ENCODE results near the gene PTX3.

The PTX3 gene

GRCh38 chr3:157460253-157460652, 23.6 kb downstream of the PTX3 start:
- H3K4me3 ChIP-seq (ENCODE audit: low read depth, low read length), result no peak overlapping the region
- no peaks in the 10 kb centered on the region for H3K36me3 ChIP-seq
- H3K27me3 ChIP-seq, result no peaks in the 10 kb centered on the region
- DNase-seq, result no peak
- H3K9me3 ChIP-seq, result no peaks in the 10 kb centered on the region
- H3K4me1 ChIP-seq, result no peaks in the 10 kb centered on the region
- TF ChIP-seq CTCF (IDR thresholded peaks at IDR 0.05; ENCODE audit: low read depth, low read length), result no peak

GRCh38 chr3:157463816-157464215, 27.2 kb downstream of the PTX3 start:
- Histone ChIP-seq H3K4me3 (ENCODE audit: low read depth, low read length) (no peak overlapping the region), H3K4me1 (no peaks in the 10 kb centered on the region), H3K27me3 (no peaks in the 10 kb centered on the region), H3K36me3 (no peaks in the 10 kb centered on the region), H3K9me3 (no peaks in the 10 kb centered on the region)
- no peak for TF ChIP-seq CTCF (IDR thresholded peaks at IDR 0.05; ENCODE audit: low read depth, low read length)
- no peak for DNase-seq

GRCh38 chr3:157464321-157464720, 27.7 kb downstream of the PTX3 start:
- H3K4me1 ChIP-seq, result no peaks in the 10 kb centered on the region

GRCh38 chr3:157465741-157466140, 29.1 kb downstream of the PTX3 start:
- no peaks in the 10 kb centered on the region for H3K9me3 ChIP-seq
- 0 out of 2 replicates have a peak, but pooled peaks cover 1% of the 10 kb centered on the region for H3K27me3 ChIP-seq
- no peak overlapping the region for H3K4me3 ChIP-seq (ENCODE audit: low read depth, low read length)
- DNase-seq, result no peak
- no peak for TF ChIP-seq CTCF (IDR thresholded peaks at IDR 0.05; ENCODE audit: low read depth, low read length)
- no peaks in the 10 kb centered on the region for H3K4me1 ChIP-seq
- no peaks in the 10 kb centered on the region for H3K36me3 ChIP-seq

More at GRCh38 chr3:157464321-157464720, 27.7 kb downstream of the PTX3 start:
- no peaks in the 10 kb centered on the region for H3K9me3 ChIP-seq
- no peaks in the 10 kb centered on the region for H3K36me3 ChIP-seq
- H3K4me3 ChIP-seq (ENCODE audit: low read depth, low read length), result no peak overlapping the region
- no peak for DNase-seq
- no peak for TF ChIP-seq CTCF (IDR thresholded peaks at IDR 0.05; ENCODE audit: low read depth, low read length)
- H3K27me3 ChIP-seq, result no peaks in the 10 kb centered on the region

GRCh38 chr3:157467200-157467599, 30.6 kb downstream of the PTX3 start:
- H3K9me3 ChIP-seq, result no peaks in the 10 kb centered on the region
- no peak for DNase-seq
- no peaks in the 10 kb centered on the region for H3K36me3 ChIP-seq
- H3K27me3 ChIP-seq, result 0 out of 2 replicates have a peak, but pooled peaks cover 5% of the 10 kb centered on the region
- no peak for TF ChIP-seq CTCF (IDR thresholded peaks at IDR 0.05; ENCODE audit: low read depth, low read length)
- H3K4me1 ChIP-seq, result no peaks in the 10 kb centered on the region
- no peak overlapping the region for H3K4me3 ChIP-seq (ENCODE audit: low read depth, low read length)

- Histone ChIP-seq H3K4me3 (ENCODE audit: low read depth, low read length) (no peak overlapping the region), H3K27me3 (0 out of 2 replicates have a peak, but pooled peaks cover 5% of the 10 kb centered on the region), H3K9me3 (no peaks in the 10 kb centered on the region), H3K4me1 (no peaks in the 10 kb centered on the region), H3K36me3 (no peaks in the 10 kb centered on the region)
- DNase-seq, result no peak
- TF ChIP-seq CTCF (IDR thresholded peaks at IDR 0.05; ENCODE audit: low read depth, low read length), result no peak
Measured at GRCh38 chr3:157469561-157470294, 33.1 kb downstream of the PTX3 start.

All from BE2C (cell line).